NB4 (cell line): ENCODE measurements around the gene NSD1.
"Not testable (repeated sequence)": the region's sequence is repeated elsewhere in the genome, so short reads cannot be mapped to it uniquely, and the experiment has no call there.

Source experiments
- DNase-seq: peaks from one replicate; pipeline ENCODE4 v3.0.0; 2010; ENCODE audit warnings: low read depth
- H3K4me3 ChIP-seq: one replicate; pipeline ENCODE4 v1.5.1; 2011; ENCODE audit warnings: mild to moderate bottlenecking, low read depth, low read length, moderate library complexity
- MAX ChIP-seq: IDR thresholded peaks from 2 replicates; pipeline ENCODE4 v1.6.1; 2011; ENCODE audit warnings: low read depth, low read length
- MYC ChIP-seq: IDR thresholded peaks from 2 replicates; pipeline ENCODE4 v1.6.1; 2011; ENCODE audit warnings: low read depth, low read length
- POLR2A ChIP-seq: IDR thresholded peaks from 2 replicates; pipeline ENCODE4 v1.6.1; 2011; ENCODE audit warnings: mild to moderate bottlenecking; ENCODE audit not compliant: insufficient read length; ENCODE audit errors: extremely low read depth
- TF ChIP-seq, protein P1 (sequence below): IDR thresholded peaks from one replicate; pipeline ENCODE4 v1.5.1; 2012; ENCODE audit warnings: low read depth, low read length

Gene NSD1

GRCh38 chr5:177301503-177302165, 168.1 kb downstream of the NSD1 start:
- DNase-seq: no peak
- TF ChIP-seq MAX: no peak
- no peak for TF ChIP-seq POLR2A
- H3K4me3 ChIP-seq: peak overlapping the region; percentile 87

- H3K4me3 ChIP-seq: peak overlapping the region; percentile 87
- DNase-seq: peak; percentile 75
These were observed 169.0 kb downstream of the NSD1 start for GRCh38 chr5:177302354-177303110.

DNA sequence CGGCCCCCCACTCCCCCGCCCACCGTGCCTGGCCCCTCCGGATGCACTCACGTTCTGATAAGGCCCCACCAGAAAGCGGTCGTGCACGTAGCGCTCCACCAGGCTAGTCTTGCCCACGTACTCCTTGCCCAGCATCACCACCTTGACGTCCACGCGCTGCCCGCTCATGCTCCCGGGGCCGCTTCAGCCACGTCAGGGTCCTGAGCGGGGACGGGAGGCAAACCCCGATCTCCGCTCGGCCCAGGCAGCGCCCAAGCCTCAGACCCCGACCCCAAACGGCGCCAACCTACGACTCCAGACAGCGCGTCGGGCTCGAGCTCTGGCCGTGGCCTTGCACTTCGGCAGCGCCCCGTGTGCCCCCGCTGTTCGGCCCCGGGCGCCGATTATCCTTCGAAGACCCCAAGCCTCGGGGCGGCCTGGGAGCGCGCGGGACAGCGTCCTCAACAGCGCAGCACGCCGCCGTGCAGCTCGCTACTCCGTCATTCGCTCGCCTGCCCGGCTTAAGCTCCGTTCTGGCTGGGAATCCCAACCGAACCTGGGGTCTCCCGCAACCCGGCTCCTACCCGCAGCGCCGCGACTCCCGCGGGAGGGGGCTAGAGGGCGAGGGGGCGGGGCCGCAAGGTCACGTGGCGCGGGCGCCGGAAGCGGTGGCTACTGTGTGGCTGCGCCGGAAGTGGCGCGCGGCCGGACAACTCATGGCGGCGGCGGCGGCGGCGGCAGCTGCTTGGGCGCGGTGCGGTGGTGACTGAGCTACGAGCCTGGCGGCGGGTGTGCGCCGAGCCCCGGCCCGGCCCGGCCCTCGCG, 169.8 kb downstream of the NSD1 start, which contains the start of the genes PRELID1 and RAB24:
PRELID1 (plus strand) TSS at position 679 of the 804 bp plus-strand sequence. CDS start 187 bp downstream, outside the sequence.
RAB24 (minus strand) TSS at position 599 of the 804 bp plus-strand sequence; CDS start at position 168, 431 bp downstream.
- peak; percentile 71 for TF ChIP-seq POLR2A
- TF ChIP-seq MYC: peak; percentile 76
- peak; percentile 88 for TF ChIP-seq MAX
- TF ChIP-seq, protein P1, sequence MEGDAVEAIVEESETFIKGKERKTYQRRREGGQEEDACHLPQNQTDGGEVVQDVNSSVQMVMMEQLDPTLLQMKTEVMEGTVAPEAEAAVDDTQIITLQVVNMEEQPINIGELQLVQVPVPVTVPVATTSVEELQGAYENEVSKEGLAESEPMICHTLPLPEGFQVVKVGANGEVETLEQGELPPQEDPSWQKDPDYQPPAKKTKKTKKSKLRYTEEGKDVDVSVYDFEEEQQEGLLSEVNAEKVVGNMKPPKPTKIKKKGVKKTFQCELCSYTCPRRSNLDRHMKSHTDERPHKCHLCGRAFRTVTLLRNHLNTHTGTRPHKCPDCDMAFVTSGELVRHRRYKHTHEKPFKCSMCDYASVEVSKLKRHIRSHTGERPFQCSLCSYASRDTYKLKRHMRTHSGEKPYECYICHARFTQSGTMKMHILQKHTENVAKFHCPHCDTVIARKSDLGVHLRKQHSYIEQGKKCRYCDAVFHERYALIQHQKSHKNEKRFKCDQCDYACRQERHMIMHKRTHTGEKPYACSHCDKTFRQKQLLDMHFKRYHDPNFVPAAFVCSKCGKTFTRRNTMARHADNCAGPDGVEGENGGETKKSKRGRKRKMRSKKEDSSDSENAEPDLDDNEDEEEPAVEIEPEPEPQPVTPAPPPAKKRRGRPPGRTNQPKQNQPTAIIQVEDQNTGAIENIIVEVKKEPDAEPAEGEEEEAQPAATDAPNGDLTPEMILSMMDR: no peak
- DNase-seq: peak; percentile 90
- peak within 1 kb of the TSS; percentile 94 for H3K4me3 ChIP-seq

More at GRCh38 chr5:177302354-177303110, 169.0 kb downstream of the NSD1 start:
- TF ChIP-seq, protein P1: peak; percentile 40
- TF ChIP-seq MAX (peak; percentile 31; the same call in 1 of the 2 replicates), MYC (no peak)

DNA sequence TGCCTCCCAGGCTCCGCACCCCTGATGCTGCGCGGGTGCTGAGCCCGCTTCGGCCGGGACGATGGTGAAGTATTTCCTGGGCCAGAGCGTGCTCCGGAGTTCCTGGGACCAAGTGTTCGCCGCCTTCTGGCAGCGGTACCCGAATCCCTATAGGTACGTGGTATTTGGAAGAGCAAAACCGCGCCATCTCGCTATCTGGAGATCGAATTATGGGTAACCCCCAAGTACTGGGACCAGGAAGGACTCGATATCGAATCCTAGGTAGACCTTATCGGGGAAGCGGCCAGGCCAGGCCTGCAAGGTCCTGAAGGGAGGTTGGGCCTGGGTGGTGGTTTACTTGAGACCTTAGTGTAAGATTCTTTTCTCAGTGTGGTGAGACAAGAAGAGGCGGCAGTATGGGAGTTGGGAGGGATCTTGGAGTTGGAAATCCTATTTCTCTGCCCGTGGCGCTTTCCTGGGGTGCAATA, 170.4 kb downstream of the NSD1 start:
- DNase-seq: peak; percentile 46
- peak overlapping the region; percentile 94 for H3K4me3 ChIP-seq
- no peak for TF ChIP-seq MYC
- TF ChIP-seq MAX: no peak
- TF ChIP-seq, protein P1: no peak
- TF ChIP-seq POLR2A: no peak

DNA sequence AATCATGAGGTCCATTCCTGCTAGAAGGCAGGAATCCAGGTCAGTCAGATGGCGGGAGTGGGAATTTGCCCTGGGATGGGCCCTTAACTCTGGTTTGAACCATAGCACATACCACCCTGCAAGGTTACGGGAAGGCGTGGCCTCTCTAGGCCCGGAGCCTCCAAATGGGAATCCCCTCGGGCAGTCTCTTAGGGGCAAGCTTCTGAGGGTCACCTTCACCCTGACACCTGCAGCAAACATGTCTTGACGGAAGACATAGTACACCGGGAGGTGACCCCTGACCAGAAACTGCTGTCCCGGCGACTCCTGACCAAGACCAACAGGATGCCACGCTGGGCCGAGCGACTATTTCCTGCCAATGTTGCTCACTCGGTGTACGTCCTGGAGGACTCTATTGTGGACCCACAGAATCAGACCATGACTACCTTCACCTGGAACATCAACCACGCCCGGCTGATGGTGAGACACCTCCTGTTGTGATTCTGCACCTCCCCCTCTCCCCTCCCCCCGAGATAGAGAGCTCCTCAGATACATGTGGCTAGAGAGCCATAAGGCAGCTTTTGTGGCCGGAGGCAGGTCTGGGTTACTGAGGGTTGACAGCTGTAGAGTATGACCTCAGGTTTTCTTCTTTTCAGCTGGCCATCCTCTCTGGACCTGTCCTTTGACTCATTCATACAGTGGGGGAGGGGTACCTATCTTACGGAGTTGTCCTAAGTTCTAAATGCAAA, 171.0 kb downstream of the NSD1 start:
- DNase-seq: peak; percentile 42
- peak overlapping the region; percentile 94 for H3K4me3 ChIP-seq
- TF ChIP-seq, protein P1: no peak
- no peak for TF ChIP-seq MYC
- TF ChIP-seq POLR2A: no peak
- no peak for TF ChIP-seq MAX

- DNase-seq: not testable (repeated sequence)
- H3K4me3 ChIP-seq: peak overlapping the region; percentile 94
These were observed 172.6 kb downstream of the NSD1 start for GRCh38 chr5:177306103-177306640.
